ENCODE data around the gene SLC7A6OS. TPM values are rescaled to one million over a fixed set of nuclear protein-coding genes. Genes with fewer than 3 reads are reported as not detected.
A peak's percentile ranks its signal among the peaks of the same experiment; 100 is the strongest.

SLC7A6OS gene
- total RNA-seq, 4 donors from 2014 or later, result 11.4 to 26.0 (median 18.3) TPM

GRCh38 chr16:68274441-68274840 lies 36.3 kb downstream of the SLC7A6OS start:
- H3K4me3 ChIP-seq, result no peak overlapping the region
- peak overlapping the region in 3 of 4 donors; percentile 9 to 67 (median 43) for H3K27ac ChIP-seq
- H3K27me3 ChIP-seq, result no peaks in the 10 kb centered on the region
- no peak for DNase-seq
- peaks cover 0 to 26% (median 10%) of the 10 kb centered on the region in 4 donors for H3K4me1 ChIP-seq
- no peaks in the 10 kb centered on the region for H3K9me3 ChIP-seq
- TF ChIP-seq POLR2A (IDR thresholded peaks at IDR 0.05), result no peak
- H3K36me3 ChIP-seq, result peaks cover 0 to 16% (median 0%) of the 10 kb centered on the region in 3 donors

- Histone ChIP-seq H3K36me3 (peaks cover 0 to 16% (median 0%) of the 10 kb centered on the region in 3 donors), H3K4me1 (peaks cover 0 to 26% (median 11%) of the 10 kb centered on the region in 4 donors), H3K9me3 (no peaks in the 10 kb centered on the region), H3K27me3 (no peaks in the 10 kb centered on the region), H3K4me3 (no peak overlapping the region), H3K27ac (peak overlapping the region in 3 of 4 donors; percentile 16 to 67 (median 43))
- TF ChIP-seq CTCF (IDR thresholded peaks at IDR 0.05) (no peak), POLR2A (IDR thresholded peaks at IDR 0.05) (no peak)
- no peak for DNase-seq
Observed at GRCh38 chr16:68273896-68274295, 36.9 kb downstream of the SLC7A6OS start.

- TF ChIP-seq CTCF (IDR thresholded peaks at IDR 0.05), result no peak
- TF ChIP-seq POLR2A (IDR thresholded peaks at IDR 0.05), result no peak
- Histone ChIP-seq H3K4me1 (peaks cover 0 to 26% (median 13%) of the 10 kb centered on the region in 4 donors), H3K4me3 (no peak overlapping the region), H3K36me3 (peaks cover 0 to 16% (median 0%) of the 10 kb centered on the region in 3 donors), H3K9me3 (no peaks in the 10 kb centered on the region), H3K27me3 (no peaks in the 10 kb centered on the region), H3K27ac (peak overlapping the region in 3 of 4 donors; percentile 16 to 67 (median 53))
- no peak for DNase-seq
Observed at GRCh38 chr16:68273459-68273858, 37.3 kb downstream of the SLC7A6OS start.

GRCh38 chr16:68272507-68273209 lies 38.1 kb downstream of the SLC7A6OS start:
- peaks cover 0 to 34% (median 17%) of the 10 kb centered on the region in 4 donors for H3K4me1 ChIP-seq
- no peak overlapping the region for H3K4me3 ChIP-seq
- no peaks in the 10 kb centered on the region for H3K9me3 ChIP-seq
- peak overlapping the region in 3 of 4 donors; percentile 34 to 67 (median 53) for H3K27ac ChIP-seq
- TF ChIP-seq CTCF (IDR thresholded peaks at IDR 0.05), result no peak
- no peak for TF ChIP-seq POLR2A (IDR thresholded peaks at IDR 0.05)
- H3K27me3 ChIP-seq, result no peaks in the 10 kb centered on the region
- peak in 2 of 3 donors; percentile 77 to 85 for DNase-seq
- H3K36me3 ChIP-seq, result peaks cover 0 to 16% (median 0%) of the 10 kb centered on the region in 3 donors

GRCh38 chr16:68270353-68270752 lies 40.4 kb downstream of the SLC7A6OS start:
- Histone ChIP-seq H3K27ac (no peak overlapping the region), H3K9me3 (no peaks in the 10 kb centered on the region), H3K4me1 (peaks cover 0 to 36% (median 25%) of the 10 kb centered on the region in 4 donors), H3K27me3 (no peaks in the 10 kb centered on the region), H3K4me3 (no peak overlapping the region), H3K36me3 (peaks cover 0 to 16% (median 0%) of the 10 kb centered on the region in 3 donors)
- TF ChIP-seq POLR2A (IDR thresholded peaks at IDR 0.05) (no peak), CTCF (IDR thresholded peaks at IDR 0.05) (no peak)
- no peak for DNase-seq

- Histone ChIP-seq H3K9me3 (no peaks in the 10 kb centered on the region), H3K36me3 (peaks cover 0 to 10% (median 0%) of the 10 kb centered on the region in 3 donors), H3K27ac (no peak overlapping the region), H3K27me3 (no peaks in the 10 kb centered on the region), H3K4me3 (no peak overlapping the region), H3K4me1 (peaks cover 0 to 32% (median 26%) of the 10 kb centered on the region in 4 donors)
- no peak for TF ChIP-seq POLR2A (IDR thresholded peaks at IDR 0.05)
- TF ChIP-seq CTCF (IDR thresholded peaks at IDR 0.05), result no peak
- DNase-seq, result no peak
Observed at GRCh38 chr16:68269793-68270192, 41.0 kb downstream of the SLC7A6OS start.
